HepG2 (cell line): ENCODE results near the gene SURF1. TPM values are rescaled to one million over a fixed set of nuclear protein-coding genes. Genes with fewer than 3 reads are reported as not detected.

Experiments used
- FOXC1 ChIP-seq: sonication (generic); formaldehyde crosslinking; IDR thresholded peaks from 2 replicates; pipeline ENCODE4 v1.8.0; 2022; ENCODE audit warnings: mild to moderate bottlenecking, missing genetic modification reagents, borderline replicate concordance
- PATZ1 ChIP-seq: sonication (generic); formaldehyde crosslinking; IDR thresholded peaks from 2 replicates; pipeline ENCODE4 v1.4.0; 2020; ENCODE audit warnings: missing genetic modification reagents
- POLR2A ChIP-seq, 2 experiments: IDR thresholded peaks; 2 replicates each; pipeline ENCODE4 v1.6.1; 2011; ENCODE audit warnings: low read depth in 2 of 2, low read length in 2 of 2, mild to moderate bottlenecking in 1 of 2, moderate library complexity in 1 of 2; ENCODE audit not compliant: insufficient read depth in 1 of 2
- RBM22 ChIP-seq: fragments of 200-400 bp; formaldehyde crosslinking; optimal IDR thresholded peaks from 2 replicates; pipeline ENCODE3; 2017; ENCODE audit warnings: mild to moderate bottlenecking, low read length, moderate library complexity
- ZBTB49 ChIP-seq: sonication (generic); formaldehyde crosslinking; IDR thresholded peaks from 2 replicates; pipeline ENCODE4 v1.4.0; 2020; ENCODE audit warnings: missing genetic modification reagents, borderline replicate concordance
- ZNF12 ChIP-seq: sonication (generic); formaldehyde crosslinking; IDR thresholded peaks from 2 replicates; pipeline ENCODE4 v1.5.0; 2020; ENCODE audit warnings: missing genetic modification reagents
- ZNF264 ChIP-seq: sonication (generic); formaldehyde crosslinking; IDR thresholded peaks from 2 replicates; pipeline ENCODE4 v1.4.0; 2020; ENCODE audit warnings: missing genetic modification reagents
- ZNF407 ChIP-seq: sonication (generic); formaldehyde crosslinking; IDR thresholded peaks from one replicate; pipeline ENCODE4 v1.5.1; 2020; ENCODE audit warnings: mild to moderate bottlenecking, missing genetic modification reagents; ENCODE audit errors: not compliant biosample characterization
- ZNF441 ChIP-seq: sonication (generic); formaldehyde crosslinking; IDR thresholded peaks from 2 replicates; pipeline ENCODE4 v1.7.0; 2021; ENCODE audit warnings: missing genetic modification reagents, borderline replicate concordance
- ZNF468 ChIP-seq: sonication (generic); formaldehyde crosslinking; IDR thresholded peaks from 2 replicates; pipeline ENCODE4 v1.8.0; 2022; ENCODE audit warnings: mild to moderate bottlenecking, moderate library complexity, missing genetic modification reagents
- ZNF513 ChIP-seq: sonication (generic); formaldehyde crosslinking; conservative IDR thresholded peaks from 2 replicates; pipeline ENCODE4 v1.5.0; 2020; ENCODE audit warnings: missing genetic modification reagents
- ZNF598 ChIP-seq: sonication (generic); formaldehyde crosslinking; IDR thresholded peaks from 2 replicates; pipeline ENCODE4 v1.5.1; 2020; ENCODE audit warnings: mild to moderate bottlenecking, missing genetic modification reagents, borderline replicate concordance
- ZSCAN31 ChIP-seq: sonication (generic); formaldehyde crosslinking; IDR thresholded peaks from 2 replicates; pipeline ENCODE4 v1.5.0; 2020; ENCODE audit warnings: low read depth, mild to moderate bottlenecking, missing genetic modification reagents
- polyA plus RNA-seq, 8 experiments: library from polyadenylated mRNA; depleted of rRNA in 3 of 8; stranded (reverse) in 7 of 8; unstranded in 1 of 8; fragments of >200 nt; fragmentation: Illumina TruSeq in 4 of 8; extraction: Trizol in 4 of 8; gene quantifications; 2 replicates each; pipeline versions ENCODE4 v1.2.1 to v1.2.3, GENCODE V29; 2011 to 2016; ENCODE audit warnings: low read depth in 4 of 8, missing spikeins in 1 of 8, mixed read lengths in 1 of 8; ENCODE audit not compliant: insufficient read depth in 1 of 8
- total RNA-seq, 5 experiments: library from RNA; depleted of rRNA; stranded (reverse); fragments of >200 nt; fragmentation: Illumina TruSeq; extraction: Trizol; gene quantifications; 2 replicates each; pipeline ENCODE4 v1.2.3, GENCODE V29; 2016; ENCODE audit warnings: low read depth in 1 of 5

The SURF1 gene
- total and polyA plus RNA-seq, 2 of the 13 experiments (the other 11 are each of a cell fraction or from before 2014, with no cell fraction given) = 17.8 to 40.7 TPM

GRCh38 chr9:133362359-133363044 lies 6.2 kb upstream of the SURF1 start (continued):
- TF ChIP-seq POLR2A (IDR thresholded peaks at IDR 0.05; ENCODE audit: insufficient read depth in 1 of 2, low read depth in 2 of 2, low read length in 2 of 2) (peak in 1 of 2 experiments; percentile 38; a peak in 3 of 4 replicates), RBM22 (peak; percentile 64), ZBTB49 (CRISPR knock-in tag) (no peak), ZNF598 (CRISPR knock-in tag) (no peak), PATZ1 (CRISPR knock-in tag) (no peak), ZNF513 (CRISPR knock-in tag) (no peak), ZNF264 (CRISPR knock-in tag) (no peak), ZNF468 (no peak), FOXC1 (CRISPR knock-in tag) (no peak), ZNF407 (no peak), ZNF441 (CRISPR knock-in tag) (no peak), ZNF12 (CRISPR knock-in tag) (no peak), ZSCAN31 (no peak)
